ENCODE results near the gene TFPT. TPM values are rescaled to one million over a fixed set of nuclear protein-coding genes. Genes with fewer than 3 reads are reported as not detected.
A peak's percentile ranks its signal among the peaks of the same experiment; 100 is the strongest.
"Not testable (repeated sequence)": the region's sequence is repeated elsewhere in the genome, so short reads cannot be mapped to it uniquely, and the experiment has no call there.

Gene TFPT
- total RNA-seq, 1 donor from 2014 or later = 33.7 TPM

- intact Hi-C loops (cut with micrococcal nuclease) = no loop called here
- Mint-ChIP-seq H3K27ac (no peak overlapping the region), H3K27me3 (peaks cover 15% of the 10 kb centered on the region), H3K9me3 (no peaks in the 10 kb centered on the region), H3K36me3 (ENCODE audit: low read depth) (peaks cover 7% of the 10 kb centered on the region), H3K4me3 (no peak overlapping the region), H3K4me1 (peaks cover 20% of the 10 kb centered on the region)
- DNase-seq = peak; percentile 54
These were observed 16.1 kb downstream of the TFPT start for GRCh38 chr19:54099190-54099902.

- Mint-ChIP-seq H3K9me3 (no peaks in the 10 kb centered on the region), H3K27me3 (peaks cover 21% of the 10 kb centered on the region), H3K27ac (peak overlapping the region; percentile 79), H3K4me3 (peak overlapping the region; percentile 86), H3K4me1 (peaks cover 15% of the 10 kb centered on the region), H3K36me3 (ENCODE audit: low read depth) (peaks cover 2% of the 10 kb centered on the region)
- intact Hi-C loops (cut with micrococcal nuclease) = no loop called here
- peak; percentile 69 for DNase-seq
These were observed 18.8 kb downstream of the TFPT start for GRCh38 chr19:54096617-54097106.

- peaks cover 12% of the 10 kb centered on the region for H3K4me1 Mint-ChIP-seq
- H3K4me3 Mint-ChIP-seq = peak overlapping the region; percentile 86
- H3K36me3 Mint-ChIP-seq (ENCODE audit: low read depth); intact Hi-C loops (cut with micrococcal nuclease); H3K9me3 Mint-ChIP-seq: not testable (repeated sequence)
- DNase-seq = peak; percentile 84
- H3K27me3 Mint-ChIP-seq = peaks cover 21% of the 10 kb centered on the region
- peak overlapping the region; percentile 79 for H3K27ac Mint-ChIP-seq
These were observed 19.4 kb downstream of the TFPT start for GRCh38 chr19:54095859-54096616.

GRCh38 chr19:54095136-54095858, 20.2 kb downstream of the TFPT start:
- H3K36me3 Mint-ChIP-seq (ENCODE audit: low read depth) = peaks cover 2% of the 10 kb centered on the region
- H3K27me3 Mint-ChIP-seq = peaks cover 21% of the 10 kb centered on the region

GRCh38 chr19:54094426-54095000, 20.9 kb downstream of the TFPT start:
- Mint-ChIP-seq H3K4me1 (peaks cover 11% of the 10 kb centered on the region), H3K27me3 (peaks cover 21% of the 10 kb centered on the region), H3K36me3 (ENCODE audit: low read depth) (peaks cover 2% of the 10 kb centered on the region), H3K27ac (no peak overlapping the region), H3K9me3 (no peaks in the 10 kb centered on the region), H3K4me3 (peak overlapping the region; percentile 30)
- intact Hi-C loops (cut with micrococcal nuclease) = no loop called here
- DNase-seq = no peak

More at GRCh38 chr19:54095136-54095858, 20.2 kb downstream of the TFPT start:
- intact Hi-C loops (cut with micrococcal nuclease) = no loop called here
- Mint-ChIP-seq H3K27ac (no peak overlapping the region), H3K4me3 (peak overlapping the region; percentile 86), H3K9me3 (no peaks in the 10 kb centered on the region), H3K4me1 (peaks cover 11% of the 10 kb centered on the region)
- DNase-seq = peak; percentile 48

DNA sequence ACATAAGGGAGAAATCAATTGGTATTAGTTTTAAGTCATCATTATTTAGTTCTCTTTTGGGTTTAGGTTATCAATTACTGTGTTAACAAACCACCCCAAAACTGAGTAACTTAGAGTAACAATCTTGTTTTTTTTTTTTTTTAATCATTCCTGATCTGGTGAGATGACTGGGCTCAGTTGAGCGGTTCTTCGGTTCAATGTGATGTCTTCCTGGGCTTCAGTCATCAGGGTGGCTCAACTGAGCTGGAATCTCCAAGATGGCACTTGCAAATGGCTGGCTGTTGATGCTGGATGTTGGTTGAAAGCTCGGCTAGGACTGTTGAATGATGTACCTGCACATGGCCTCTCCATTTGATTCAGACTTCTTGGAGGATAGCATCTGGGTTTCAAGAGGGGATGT, 31.0 kb downstream of the TFPT start:
- H3K4me1 Mint-ChIP-seq = no peaks in the 10 kb centered on the region
- peaks cover 11% of the 10 kb centered on the region for H3K9me3 Mint-ChIP-seq
- no peak overlapping the region for H3K27ac Mint-ChIP-seq
- H3K4me3 Mint-ChIP-seq = no peak overlapping the region
- intact Hi-C loops (cut with micrococcal nuclease) = no loop called here
- DNase-seq = no peak
- no peaks in the 10 kb centered on the region for H3K36me3 Mint-ChIP-seq (ENCODE audit: low read depth)
- peaks cover 2% of the 10 kb centered on the region for H3K27me3 Mint-ChIP-seq

DNA sequence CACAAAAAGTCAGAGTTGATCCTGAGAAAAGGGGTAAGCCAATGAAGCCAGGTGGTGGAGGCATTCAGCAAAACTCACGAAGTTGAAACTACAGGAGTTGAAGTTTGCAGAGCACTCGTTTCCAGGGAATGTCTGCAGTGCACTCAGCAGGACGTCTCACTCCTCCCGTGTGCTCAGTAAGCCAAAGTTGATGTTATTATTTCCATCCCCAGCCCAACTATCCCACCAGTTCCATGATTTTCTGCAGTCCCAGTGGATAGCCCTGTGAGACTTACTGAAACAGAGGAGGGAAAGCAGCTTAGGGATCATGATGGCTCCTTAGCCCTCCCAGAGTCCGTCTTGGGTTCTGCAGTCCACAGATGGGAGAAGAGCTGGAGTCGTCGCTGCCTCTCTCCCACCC, 34.4 kb downstream of the TFPT start, which contains the start of gene TARM1:
Gene TARM1 (minus strand): TSS at position 334 of the 400 bp plus-strand sequence. CDS start 25 bp downstream, at position 309.
- H3K4me1 Mint-ChIP-seq = no peaks in the 10 kb centered on the region
- H3K27me3 Mint-ChIP-seq = no peaks in the 10 kb centered on the region
- H3K27ac Mint-ChIP-seq = no peak within 1 kb of the TSS
- DNase-seq = no peak
- H3K4me3 Mint-ChIP-seq = no peak within 1 kb of the TSS
- intact Hi-C loops (cut with micrococcal nuclease) = no loop called here
- H3K36me3 Mint-ChIP-seq (ENCODE audit: low read depth) = no peaks in the 10 kb centered on the region
- peaks cover 11% of the 10 kb centered on the region for H3K9me3 Mint-ChIP-seq

DNA sequence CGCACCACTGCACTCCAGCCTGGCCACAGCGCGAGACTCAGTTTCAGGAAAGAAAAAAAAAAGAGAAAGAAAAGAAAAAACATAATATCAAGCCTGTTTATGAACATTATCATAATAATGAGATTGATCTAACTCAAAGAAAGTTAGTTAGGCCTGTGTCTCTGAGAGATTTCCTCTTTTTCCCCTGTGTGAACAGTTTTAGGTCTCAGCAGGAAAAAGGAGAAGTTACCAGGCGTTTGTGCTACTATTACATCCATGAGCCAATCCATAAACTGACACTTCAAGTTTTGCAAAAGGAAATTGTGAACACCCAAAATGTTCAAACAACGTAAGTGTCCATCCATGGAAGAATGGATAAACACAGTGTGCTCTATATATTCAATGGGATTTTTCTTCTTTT, 38.1 kb downstream of the TFPT start:
- no peak for DNase-seq
- intact Hi-C loops (cut with micrococcal nuclease) = no loop called here
- Mint-ChIP-seq H3K36me3 (ENCODE audit: low read depth) (no peaks in the 10 kb centered on the region), H3K9me3 (no peaks in the 10 kb centered on the region), H3K27ac (no peak overlapping the region), H3K27me3 (no peaks in the 10 kb centered on the region), H3K4me3 (no peak overlapping the region), H3K4me1 (no peaks in the 10 kb centered on the region)

DNA sequence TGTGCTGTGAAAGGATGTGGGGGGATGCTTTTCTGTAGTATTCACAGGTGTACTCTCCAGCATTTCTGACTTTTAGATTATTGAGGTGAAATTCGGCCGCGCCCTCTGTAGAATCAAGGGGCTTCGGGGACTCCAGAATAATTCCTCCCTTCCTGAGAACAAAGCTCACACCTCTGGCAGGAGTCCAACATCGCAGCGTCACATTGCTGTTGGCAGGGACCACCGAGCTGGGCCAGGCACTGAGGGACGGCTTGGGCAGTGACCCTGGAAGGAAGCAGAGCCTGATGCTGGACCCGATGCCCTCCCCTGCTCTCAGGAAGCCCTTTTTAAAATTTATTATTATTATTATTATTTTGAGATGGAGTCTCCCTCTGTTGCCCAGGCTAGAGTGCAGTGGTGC, 40.6 kb downstream of the TFPT start:
- no peak overlapping the region for H3K27ac Mint-ChIP-seq
- H3K4me1 Mint-ChIP-seq = no peaks in the 10 kb centered on the region
- no peak for DNase-seq
- H3K36me3 Mint-ChIP-seq (ENCODE audit: low read depth) = no peaks in the 10 kb centered on the region
- no peak overlapping the region for H3K4me3 Mint-ChIP-seq
- intact Hi-C loops (cut with micrococcal nuclease) = no loop called here
- no peaks in the 10 kb centered on the region for H3K27me3 Mint-ChIP-seq
- H3K9me3 Mint-ChIP-seq = no peaks in the 10 kb centered on the region

- no peak for DNase-seq
- Mint-ChIP-seq H3K4me3 (no peak overlapping the region), H3K9me3 (no peaks in the 10 kb centered on the region), H3K4me1 (no peaks in the 10 kb centered on the region), H3K27ac (no peak overlapping the region), H3K36me3 (ENCODE audit: low read depth) (no peaks in the 10 kb centered on the region), H3K27me3 (no peaks in the 10 kb centered on the region)
- intact Hi-C loops (cut with micrococcal nuclease) = no loop called here
These were observed 41.6 kb downstream of the TFPT start for GRCh38 chr19:54073829-54074228.

DNA sequence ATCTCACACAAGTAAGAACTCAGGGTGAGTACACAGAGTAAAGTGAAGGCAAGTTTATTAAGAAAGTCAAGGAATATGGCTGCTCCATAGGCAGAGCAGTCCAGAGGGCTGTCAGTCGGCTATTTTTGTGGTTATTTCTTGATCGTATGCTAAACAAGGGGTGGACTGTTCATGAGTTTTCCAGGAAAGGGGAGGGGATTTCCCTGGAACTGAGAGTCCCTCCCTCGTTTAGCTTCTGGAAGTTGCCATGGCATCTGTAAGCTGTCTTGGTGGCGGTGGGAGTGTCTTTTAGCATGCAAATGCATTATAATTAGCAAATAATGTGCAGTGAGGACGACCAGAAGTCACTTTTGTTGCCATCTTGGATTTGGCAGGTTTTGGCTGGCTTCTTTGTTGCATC, 46.0 kb downstream of the TFPT start:
- Mint-ChIP-seq H3K36me3 (ENCODE audit: low read depth) (no peaks in the 10 kb centered on the region), H3K4me3 (no peak overlapping the region), H3K27me3 (no peaks in the 10 kb centered on the region), H3K4me1 (no peaks in the 10 kb centered on the region), H3K9me3 (no peaks in the 10 kb centered on the region), H3K27ac (no peak overlapping the region)
- intact Hi-C loops (cut with micrococcal nuclease) = no loop called here
- no peak for DNase-seq

- H3K4me1 Mint-ChIP-seq = no peaks in the 10 kb centered on the region
- H3K27me3 Mint-ChIP-seq = peaks cover 6% of the 10 kb centered on the region
- no peak within 1 kb of the TSS for H3K27ac Mint-ChIP-seq
- no peak within 1 kb of the TSS for H3K4me3 Mint-ChIP-seq
- no peaks in the 10 kb centered on the region for H3K9me3 Mint-ChIP-seq
- DNase-seq = no peak
- intact Hi-C loops (cut with micrococcal nuclease) = no loop called here
- no peaks in the 10 kb centered on the region for H3K36me3 Mint-ChIP-seq (ENCODE audit: low read depth)
These were observed 51.9 kb downstream of the TFPT start, which contains the start of gene VSTM1 for GRCh38 chr19:54063350-54064116. Gene VSTM1, minus strand, starts transcription at chr19:54063897. Its CDS starts 120 bp downstream, at chr19:54063777.

- Mint-ChIP-seq H3K4me1 (no peaks in the 10 kb centered on the region), H3K9me3 (no peaks in the 10 kb centered on the region), H3K36me3 (ENCODE audit: low read depth) (no peaks in the 10 kb centered on the region), H3K4me3 (no peak overlapping the region), H3K27me3 (peaks cover 6% of the 10 kb centered on the region), H3K27ac (no peak overlapping the region)
- no peak for DNase-seq
- intact Hi-C loops (cut with micrococcal nuclease) = no loop called here
These were observed 52.8 kb downstream of the TFPT start for GRCh38 chr19:54062643-54063042.

All from activated CD4-positive, alpha-beta T cell treated with anti-CD3 and anti-CD28 coated beads, Interleukin-2, amount 10 ng/mL, durations not matched to agents 24 days and 14 days (primary cell).